ENCODE measurements around the gene SENP2.

DNA sequence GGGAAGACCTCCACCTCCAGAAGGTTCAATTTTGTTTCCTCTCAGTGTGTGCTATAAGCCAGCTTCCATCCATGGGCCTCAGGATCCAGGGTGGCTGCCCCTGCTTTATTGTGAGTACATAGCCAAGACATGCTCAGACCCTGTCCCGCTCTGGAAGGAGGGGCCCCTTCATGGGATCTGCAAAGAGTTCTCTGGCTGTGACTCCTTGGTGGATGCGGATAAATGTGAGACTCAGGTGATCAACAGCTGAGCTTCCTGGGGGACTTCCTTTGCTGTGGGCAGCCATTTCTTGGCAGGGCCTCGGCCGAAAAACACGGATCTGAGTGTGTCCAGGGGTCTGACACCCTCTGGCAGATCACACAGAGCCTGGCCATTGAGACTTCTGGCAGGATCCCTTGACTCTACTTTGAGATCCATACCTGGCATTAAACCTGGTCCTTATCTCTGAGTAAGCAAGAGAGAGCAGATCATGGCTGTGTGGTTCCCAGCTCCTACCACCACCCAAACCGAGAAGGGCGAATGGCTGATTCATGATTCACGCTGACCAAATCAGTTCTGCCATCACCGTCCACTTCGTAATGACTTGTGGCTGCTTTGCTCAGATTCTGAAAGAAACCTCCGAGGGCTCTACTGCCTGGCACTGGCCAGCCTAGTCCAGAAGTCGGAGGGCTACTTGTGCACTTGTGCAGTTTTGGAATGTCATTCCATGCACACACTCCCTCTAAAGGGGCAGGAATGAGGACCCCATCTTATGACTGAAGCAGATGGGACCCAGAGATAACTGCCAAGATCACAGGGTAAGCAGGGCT, 68.1 kb downstream of the SENP2 start:
- TF ChIP-seq POLR2AphosphoS5 (IDR thresholded peaks at IDR 0.05; ENCODE audit: low read depth, low read length) (no peak), TAF1 (IDR thresholded peaks at IDR 0.05; ENCODE audit: borderline replicate concordance, low read depth, low read length) (no peak)
